ENCODE data around the gene TEX55. TPM values are rescaled to one million over a fixed set of nuclear protein-coding genes. Genes with fewer than 3 reads are reported as not detected.

TEX55 gene
- polyA plus RNA-seq, 1 of the 3 experiments (the other 2 are of a cell fraction), result not detected

DNA sequence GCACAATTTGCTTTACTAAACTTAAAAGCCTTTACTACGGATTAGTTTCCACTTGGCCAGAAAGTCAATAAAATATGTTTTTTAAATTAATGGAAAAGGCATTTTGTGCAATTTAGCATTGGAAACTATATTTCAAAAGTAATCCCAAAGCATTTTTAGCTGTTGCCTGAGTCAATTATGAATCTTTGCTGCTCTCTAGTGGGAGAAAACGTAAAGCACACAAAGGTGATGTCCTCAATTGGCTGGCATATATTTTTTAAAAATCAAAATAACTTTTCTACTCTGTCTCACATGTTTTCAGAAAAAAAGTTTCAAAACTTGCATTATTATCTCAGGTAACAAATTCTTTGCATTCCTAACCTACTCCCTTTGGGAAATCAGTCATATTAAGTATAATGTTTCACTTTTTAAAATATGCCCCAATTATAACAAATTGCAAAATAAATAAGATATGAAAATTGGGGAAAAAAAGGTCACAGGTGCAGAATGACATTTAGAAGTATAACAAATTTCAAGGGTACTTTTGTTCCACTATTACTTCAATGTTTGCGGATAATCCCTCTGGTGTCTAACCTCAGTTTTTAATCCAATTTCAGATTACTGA lies 47.2 kb upstream of the TEX55 start:
- Histone ChIP-seq H3K4me3 (ENCODE audit: low read depth in 2 of 2, low read length in 1 of 2) (no peak overlapping the region; a peak in 1 of 4 replicates), H3K9me2 (no peaks in the 10 kb centered on the region), H3K79me2 (ENCODE audit: insufficient read depth) (no peaks in the 10 kb centered on the region), H2AFZ (ENCODE audit: low read depth) (no peak overlapping the region), H3K27me3 (ENCODE audit: insufficient read depth) (no peaks in the 10 kb centered on the region), H4K20me1 (ENCODE audit: insufficient read depth) (no peaks in the 10 kb centered on the region), H3K4me2 (no peak overlapping the region), H3K4me1 (ENCODE audit: control insufficient read depth in 1 of 2, insufficient read depth in 2 of 2, low read depth in 1 of 2, low read length in 1 of 2) (no peaks in the 10 kb centered on the region), H3F3A (replicated peaks; ENCODE audit: insufficient read depth) (no peaks in the 10 kb centered on the region), H3K36me3 (replicated peaks in 1 of 2; ENCODE audit: control insufficient read depth in 1 of 2, insufficient read depth in 2 of 2, low read length in 1 of 2) (no peaks in the 10 kb centered on the region), H3K9me3 (no peaks in the 10 kb centered on the region), H3K27ac (ENCODE audit: low read depth in 2 of 2, low read length in 1 of 2) (no peak overlapping the region), H3K9ac (no peak overlapping the region)
- ChIA-PET CTCF (interaction anchor here (0.6 to 13.4 kb wide), 17 partner anchors 14 to 582 kb away, joined by 3 to 521 read pairs (median 6); partner anchors contain the start of genes B4GALT4 and IGSF11), POLR2A (no interaction called here)
- TF ChIP-seq SMC3 (IDR thresholded peaks at IDR 0.05; ENCODE audit: low read depth, low read length) (peak; percentile 74), GABPA (IDR thresholded peaks at IDR 0.05; ENCODE audit: low read depth) (no peak), TEAD4 (IDR thresholded peaks at IDR 0.05; ENCODE audit: borderline replicate concordance, insufficient read depth) (no peak), NRF1 (IDR thresholded peaks at IDR 0.05; ENCODE audit: low read depth, low read length) (0 out of 2 replicates have a peak, but pooled peaks have one; percentile 4), RAD21 (IDR thresholded peaks at IDR 0.05; ENCODE audit: low read length) (peak; percentile 95), EZH2phosphoT487 (IDR thresholded peaks at IDR 0.05; ENCODE audit: borderline replicate concordance, low read depth) (no peak)
- TF ChIP-seq, protein P1, sequence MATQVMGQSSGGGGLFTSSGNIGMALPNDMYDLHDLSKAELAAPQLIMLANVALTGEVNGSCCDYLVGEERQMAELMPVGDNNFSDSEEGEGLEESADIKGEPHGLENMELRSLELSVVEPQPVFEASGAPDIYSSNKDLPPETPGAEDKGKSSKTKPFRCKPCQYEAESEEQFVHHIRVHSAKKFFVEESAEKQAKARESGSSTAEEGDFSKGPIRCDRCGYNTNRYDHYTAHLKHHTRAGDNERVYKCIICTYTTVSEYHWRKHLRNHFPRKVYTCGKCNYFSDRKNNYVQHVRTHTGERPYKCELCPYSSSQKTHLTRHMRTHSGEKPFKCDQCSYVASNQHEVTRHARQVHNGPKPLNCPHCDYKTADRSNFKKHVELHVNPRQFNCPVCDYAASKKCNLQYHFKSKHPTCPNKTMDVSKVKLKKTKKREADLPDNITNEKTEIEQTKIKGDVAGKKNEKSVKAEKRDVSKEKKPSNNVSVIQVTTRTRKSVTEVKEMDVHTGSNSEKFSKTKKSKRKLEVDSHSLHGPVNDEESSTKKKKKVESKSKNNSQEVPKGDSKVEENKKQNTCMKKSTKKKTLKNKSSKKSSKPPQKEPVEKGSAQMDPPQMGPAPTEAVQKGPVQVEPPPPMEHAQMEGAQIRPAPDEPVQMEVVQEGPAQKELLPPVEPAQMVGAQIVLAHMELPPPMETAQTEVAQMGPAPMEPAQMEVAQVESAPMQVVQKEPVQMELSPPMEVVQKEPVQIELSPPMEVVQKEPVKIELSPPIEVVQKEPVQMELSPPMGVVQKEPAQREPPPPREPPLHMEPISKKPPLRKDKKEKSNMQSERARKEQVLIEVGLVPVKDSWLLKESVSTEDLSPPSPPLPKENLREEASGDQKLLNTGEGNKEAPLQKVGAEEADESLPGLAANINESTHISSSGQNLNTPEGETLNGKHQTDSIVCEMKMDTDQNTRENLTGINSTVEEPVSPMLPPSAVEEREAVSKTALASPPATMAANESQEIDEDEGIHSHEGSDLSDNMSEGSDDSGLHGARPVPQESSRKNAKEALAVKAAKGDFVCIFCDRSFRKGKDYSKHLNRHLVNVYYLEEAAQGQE (IDR thresholded peaks at IDR 0.05; ENCODE audit: low read depth, low read length), result no peak
- TF ChIP-seq, protein P2, sequence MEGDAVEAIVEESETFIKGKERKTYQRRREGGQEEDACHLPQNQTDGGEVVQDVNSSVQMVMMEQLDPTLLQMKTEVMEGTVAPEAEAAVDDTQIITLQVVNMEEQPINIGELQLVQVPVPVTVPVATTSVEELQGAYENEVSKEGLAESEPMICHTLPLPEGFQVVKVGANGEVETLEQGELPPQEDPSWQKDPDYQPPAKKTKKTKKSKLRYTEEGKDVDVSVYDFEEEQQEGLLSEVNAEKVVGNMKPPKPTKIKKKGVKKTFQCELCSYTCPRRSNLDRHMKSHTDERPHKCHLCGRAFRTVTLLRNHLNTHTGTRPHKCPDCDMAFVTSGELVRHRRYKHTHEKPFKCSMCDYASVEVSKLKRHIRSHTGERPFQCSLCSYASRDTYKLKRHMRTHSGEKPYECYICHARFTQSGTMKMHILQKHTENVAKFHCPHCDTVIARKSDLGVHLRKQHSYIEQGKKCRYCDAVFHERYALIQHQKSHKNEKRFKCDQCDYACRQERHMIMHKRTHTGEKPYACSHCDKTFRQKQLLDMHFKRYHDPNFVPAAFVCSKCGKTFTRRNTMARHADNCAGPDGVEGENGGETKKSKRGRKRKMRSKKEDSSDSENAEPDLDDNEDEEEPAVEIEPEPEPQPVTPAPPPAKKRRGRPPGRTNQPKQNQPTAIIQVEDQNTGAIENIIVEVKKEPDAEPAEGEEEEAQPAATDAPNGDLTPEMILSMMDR (IDR thresholded peaks at IDR 0.05), result peak; percentile 89
- TF ChIP-seq, protein P3, sequence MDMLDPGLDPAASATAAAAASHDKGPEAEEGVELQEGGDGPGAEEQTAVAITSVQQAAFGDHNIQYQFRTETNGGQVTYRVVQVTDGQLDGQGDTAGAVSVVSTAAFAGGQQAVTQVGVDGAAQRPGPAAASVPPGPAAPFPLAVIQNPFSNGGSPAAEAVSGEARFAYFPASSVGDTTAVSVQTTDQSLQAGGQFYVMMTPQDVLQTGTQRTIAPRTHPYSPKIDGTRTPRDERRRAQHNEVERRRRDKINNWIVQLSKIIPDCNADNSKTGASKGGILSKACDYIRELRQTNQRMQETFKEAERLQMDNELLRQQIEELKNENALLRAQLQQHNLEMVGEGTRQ (IDR thresholded peaks at IDR 0.05; ENCODE audit: borderline replicate concordance, low read depth, low read length), result no peak
- 29% methylated on average over 3 of the region's 3 CpGs for WGBS (ENCODE audit: low lambda C conversion rate)
- peak; percentile 38 for DNase-seq
